Adrenal gland (tissue), 12 donors: ENCODE data around the gene LOXL1. TPM values are rescaled to one million over a fixed set of nuclear protein-coding genes. Genes with fewer than 3 reads are reported as not detected.

ENCODE experiments used
- DNase-seq, 7 donors: peaks; one replicate each; pipeline ENCODE4 v3.0.0-alpha.2; 2019 to 2020
- H3K27ac ChIP-seq, 5 donors: fragments of 200-600 bp; sonication (generic) in 4 of 5; 1 replicate in 3 of 5; 2 replicates in 2 of 5; pipeline versions ENCODE4 v1.5.1 to v1.8.0; 2016 to 2020; ENCODE audit warnings: mild to moderate bottlenecking in 1 of 5
- H3K27me3 ChIP-seq: fragments of 200-600 bp; 2 replicates; pipeline ENCODE4 v1.8.0; 2021
- H3K36me3 ChIP-seq, 2 donors: fragments of 200-600 bp; replicated peaks in 1 of 2; 1 replicate in 1 of 2; 2 replicates in 1 of 2; pipeline versions ENCODE4 v1.5.1 to v1.8.0; 2018 to 2022
- H3K4me1 ChIP-seq, 2 donors: fragments of 200-600 bp; replicated peaks in 1 of 2; 1 replicate in 1 of 2; 2 replicates in 1 of 2; pipeline versions ENCODE4 v1.5.1 to v1.8.0; 2018 to 2021
- H3K4me3 ChIP-seq, 4 donors: fragments of 200-600 bp; sonication (generic) in 3 of 4; one replicate each; pipeline ENCODE4 v1.5.1; 2016 to 2018
- H3K9me3 ChIP-seq, 3 donors: fragments of 200-600 bp; sonication (generic) in 1 of 3; replicated peaks in 1 of 3; 1 replicate in 2 of 3; 2 replicates in 1 of 3; pipeline versions ENCODE4 v1.5.1 to v1.8.0; 2016 to 2021
- CTCF ChIP-seq, 6 experiments: fragments of 450-650 bp in 4 of 6; fragments of 200-600 bp in 2 of 6; sonication (generic) in 1 of 6; IDR thresholded peaks; 1 replicate in 5 of 6; 2 replicates in 1 of 6; pipeline versions ENCODE4 v1.5.1 to v1.8.0; 2016 to 2021; ENCODE audit warnings: antibody characterized with exemption in 6 of 6, mild to moderate bottlenecking in 2 of 6, moderate library complexity in 1 of 6
- POLR2A ChIP-seq, 2 donors: fragments of 450-650 bp; IDR thresholded peaks; one replicate each; pipeline ENCODE4 v1.6.1; 2017; ENCODE audit warnings: antibody characterized with exemption in 2 of 2, mild to moderate bottlenecking in 2 of 2, moderate library complexity in 1 of 2
- WGBS, 4 donors: extraction: QIAGEN DNeasy Blood & Tissue Kit in 2 of 4; methylation state at CpG; one replicate each; pipeline versions ENCODE4 v1.1.5 to v1.1.7; 2013 to 2017; 5-methylcytosine and 5-hydroxymethylcytosine counted together
- intact Hi-C, 2 donors: fragments of 100-400 bp; cut with DNase I; formaldehyde crosslinking; loops; one replicate each; pipeline versions ENCODE4 v1.14.1 to v1.15.0; 2022 to 2023
- polyA plus RNA-seq, 3 donors: library from polyadenylated mRNA; stranded (reverse); fragments of 200-250 nt in 2 of 3; fragments of 350-450 nt in 1 of 3; fragmentation: Illumina TruSeq in 1 of 3; extraction: RNeasy Lipid Tissue Mini Kit (QIAGEN cat#74804) in 1 of 3; gene quantifications; one replicate each; pipeline ENCODE4 v1.2.3, GENCODE V29; 2013 to 2014
- total RNA-seq, 9 donors: library from RNA; depleted of rRNA in 4 of 9; stranded (reverse); fragments of >200 nt in 4 of 9; fragments of 120-200 nt in 1 of 9; fragmentation: NEBNext Ultra II Directional in 1 of 9; extraction: Animal tissue kit (Norgen Biotek cat#: 25700) in 1 of 9; gene quantifications; one replicate each; pipeline versions ENCODE4 v1.1.0 to v1.2.4, GENCODE V29; 2013 to 2023
- donor health status: healthy with polysubstance abuse.
- donor health status: Bipolar disorder and iron deficiency.
- donor health status: DM: yes; HTN: yes; CAD: no.
- donor health status: DM: no; HTN: no; CAD: no.
- donor health status: DM: no; HTN: no; CAD: no.
- donor health status: DM: yes; HTN: yes; CAD: no.

LOXL1 gene
- total and polyA plus RNA-seq, 12 donors: 5.3 to 58.0 (median 10.9) TPM

- WGBS, 4 donors: 70 to 81% (median 74%) methylated on average over 4 to 11 of the region's 11 CpGs
- Histone ChIP-seq H3K36me3 (no peaks in the 10 kb centered on the region), H3K4me3 (no peak overlapping the region), H3K27me3 (no peaks in the 10 kb centered on the region), H3K9me3 (no peaks in the 10 kb centered on the region), H3K27ac (no peak overlapping the region), H3K4me1 (no peaks in the 10 kb centered on the region)
- TF ChIP-seq CTCF (IDR thresholded peaks at IDR 0.05) (no peak), POLR2A (IDR thresholded peaks at IDR 0.05) (no peak)
- no peak for DNase-seq
- intact Hi-C loops: no loop called here
Observed at GRCh38 chr15:73891328-73892315, 34.6 kb upstream of the LOXL1 start.

- Histone ChIP-seq H3K4me1 (no peaks in the 10 kb centered on the region), H3K4me3 (no peak overlapping the region), H3K36me3 (no peaks in the 10 kb centered on the region), H3K27me3 (no peaks in the 10 kb centered on the region), H3K27ac (no peak overlapping the region), H3K9me3 (no peaks in the 10 kb centered on the region)
- WGBS, 4 donors: 81 to 89% (median 88%) methylated on average over 12 to 13 of the region's 13 CpGs
- TF ChIP-seq POLR2A (IDR thresholded peaks at IDR 0.05): no peak
- no peak for TF ChIP-seq CTCF (IDR thresholded peaks at IDR 0.05)
- no peak for DNase-seq
- intact Hi-C loops: no loop called here
Observed at GRCh38 chr15:73892446-73893226, 33.6 kb upstream of the LOXL1 start.

GRCh38 chr15:73894133-73894814, 32.0 kb upstream of the LOXL1 start:
- H3K9me3 ChIP-seq: no peaks in the 10 kb centered on the region
- TF ChIP-seq CTCF (IDR thresholded peaks at IDR 0.05) (no peak), POLR2A (IDR thresholded peaks at IDR 0.05) (no peak)
- DNase-seq: no peak
- no peaks in the 10 kb centered on the region for H3K27me3 ChIP-seq
- no peaks in the 10 kb centered on the region for H3K4me1 ChIP-seq
- no peak overlapping the region for H3K4me3 ChIP-seq
- intact Hi-C loops: no loop called here
- H3K27ac ChIP-seq: no peak overlapping the region
- 75 to 82% (median 79%) methylated on average over 9 to 12 of the region's 12 CpGs for WGBS, 4 donors
- no peaks in the 10 kb centered on the region for H3K36me3 ChIP-seq
